Pons (tissue), 1 donor: Measurements from ENCODE around the gene HDHD3.

Experiments
- DNase-seq: peaks from one replicate; pipeline ENCODE4 v3.0.0-alpha.2; 2016; ENCODE audit warnings: low spot score

HDHD3 gene

DNA sequence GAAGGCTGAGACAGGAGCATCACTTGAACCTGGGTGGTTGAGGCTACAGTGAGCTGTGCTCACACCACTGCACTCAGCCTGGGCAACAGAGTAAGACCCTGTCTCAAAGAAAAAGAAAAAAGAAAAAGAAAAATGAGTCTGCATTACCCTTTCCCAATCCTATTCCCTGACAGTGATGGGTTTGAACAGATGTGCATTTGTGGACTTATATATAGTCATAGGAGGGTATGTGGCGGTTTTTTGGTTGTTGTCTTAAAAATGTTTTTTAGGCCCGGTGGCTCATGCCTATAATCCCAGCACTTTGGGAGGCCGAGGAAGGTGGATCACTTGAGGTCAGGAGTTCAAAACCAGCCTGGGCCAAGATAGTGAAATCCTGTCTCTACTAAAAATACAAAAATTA, 13.4 kb downstream of the HDHD3 start:
- no peak for DNase-seq

GRCh38 chr9:113361304-113362018, 15.3 kb downstream of the HDHD3 start:
- DNase-seq: no peak

DNA sequence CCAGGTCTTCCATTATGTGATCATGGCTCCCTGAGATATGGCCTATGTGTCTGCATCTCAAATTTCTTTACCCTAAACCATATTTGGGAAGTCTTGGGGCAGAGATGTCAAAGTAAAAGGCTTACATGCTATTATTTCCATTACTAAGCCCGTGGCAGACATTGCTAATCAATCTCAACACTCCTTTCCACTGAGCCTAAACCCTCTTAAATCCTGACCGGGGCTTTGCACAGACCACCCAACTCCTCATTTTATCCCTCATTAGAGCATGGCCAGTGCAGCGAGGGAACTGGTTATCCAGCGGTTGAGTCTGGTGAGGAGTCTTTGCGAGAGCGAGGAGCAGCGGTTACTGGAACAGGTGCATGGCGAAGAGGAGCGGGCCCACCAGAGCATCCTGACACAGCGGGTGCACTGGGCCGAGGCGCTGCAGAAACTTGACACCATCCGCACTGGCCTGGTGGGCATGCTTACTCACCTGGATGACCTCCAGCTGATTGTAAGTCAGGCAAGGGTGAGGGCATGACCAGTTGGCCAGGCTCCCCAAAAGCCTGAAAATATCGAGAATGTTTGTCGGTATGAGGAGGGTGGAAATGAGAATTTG, 16.4 kb downstream of the HDHD3 start:
- no peak for DNase-seq

DNA sequence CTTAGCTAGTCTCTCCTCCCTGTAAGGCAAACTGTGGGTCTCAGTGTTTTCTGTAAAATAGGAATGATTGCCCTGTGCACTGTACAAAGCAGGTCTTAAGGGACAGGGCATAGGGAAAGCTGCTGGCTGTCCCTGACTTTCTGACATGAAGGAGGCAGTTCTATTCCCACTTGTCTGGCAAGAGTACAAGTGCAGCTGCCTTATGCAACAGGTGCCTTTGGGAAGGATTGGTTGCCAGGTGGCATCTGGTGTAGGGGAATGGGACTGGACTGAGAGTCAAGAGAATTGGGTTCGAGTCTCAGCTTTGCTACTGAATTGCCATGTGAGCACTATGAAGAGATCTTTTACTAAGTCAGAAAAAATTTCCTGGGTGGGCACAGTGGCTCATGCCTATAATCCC, 17.4 kb downstream of the HDHD3 start:
- DNase-seq: no peak

DNA sequence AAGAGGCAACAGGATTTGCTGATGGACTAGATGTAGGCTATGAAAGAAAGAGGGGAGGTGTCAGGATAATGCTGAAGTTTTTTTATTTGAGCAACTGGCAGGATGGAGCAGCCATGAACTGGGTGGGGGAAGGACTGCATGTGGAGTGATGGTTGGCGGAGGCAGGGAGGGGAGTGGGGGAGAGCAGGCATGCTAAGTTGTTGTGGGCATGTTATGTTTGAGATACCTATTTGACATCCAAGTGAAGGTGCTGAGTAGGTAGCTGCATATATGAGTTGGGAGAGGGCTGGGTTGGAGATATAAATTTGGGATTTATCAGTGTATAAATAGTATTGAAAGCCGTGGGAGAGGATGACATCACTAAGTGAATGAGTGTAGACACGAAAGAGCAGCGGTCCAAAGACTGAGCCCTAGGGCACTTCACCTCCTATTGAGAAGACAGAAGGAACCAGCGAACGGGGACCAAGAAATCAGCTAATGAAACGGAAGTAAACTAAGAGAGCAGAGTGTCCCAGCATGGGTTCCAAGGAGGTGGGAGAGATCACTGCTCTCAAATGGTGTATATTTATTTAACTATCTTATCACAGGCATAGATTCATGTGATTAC, 20.0 kb downstream of the HDHD3 start:
- no peak for DNase-seq

- DNase-seq: no peak
Measured at GRCh38 chr9:113355040-113355596, 21.7 kb downstream of the HDHD3 start.

DNA sequence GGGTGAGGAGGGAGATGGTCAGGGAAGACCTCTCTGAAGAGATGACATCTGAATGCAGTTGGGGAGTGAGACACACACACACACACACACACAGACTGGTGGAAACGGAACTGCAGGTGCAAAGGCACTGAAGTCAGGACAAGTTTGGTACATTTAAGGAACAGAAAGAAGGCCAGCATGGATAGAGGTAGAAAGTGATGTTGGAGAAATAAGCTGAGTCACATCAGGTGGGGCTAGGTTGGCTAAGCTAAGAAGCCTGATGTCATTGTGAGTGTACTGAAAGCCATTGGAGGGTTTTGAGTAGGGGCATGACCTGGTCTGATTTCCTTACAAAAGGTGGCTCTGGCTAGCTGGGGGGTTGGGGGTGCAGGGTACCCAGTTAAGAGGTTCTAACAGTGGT, 24.4 kb downstream of the HDHD3 start:
- no peak for DNase-seq

- no peak for DNase-seq
Measured at GRCh38 chr9:113352006-113352405, 24.8 kb downstream of the HDHD3 start.

DNA sequence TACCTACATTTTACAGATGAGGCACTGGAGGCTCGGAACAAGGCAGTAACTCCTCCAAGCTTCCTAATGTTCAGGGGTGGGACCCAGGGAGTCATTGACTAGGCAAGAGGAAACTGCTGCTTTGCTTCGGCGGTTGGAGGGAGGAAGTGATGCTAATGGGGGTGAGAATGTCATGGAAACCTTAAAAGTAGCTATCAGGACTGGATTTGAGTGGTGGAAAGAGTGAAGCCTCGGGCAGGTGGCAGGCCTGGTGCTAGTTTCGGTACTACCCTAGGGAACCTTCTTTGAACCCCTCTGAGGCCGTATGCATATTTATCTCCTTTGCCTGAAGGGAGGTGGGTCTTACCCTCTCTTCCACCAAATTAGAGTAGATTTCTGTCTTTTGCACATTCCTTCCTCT, 25.8 kb downstream of the HDHD3 start:
- DNase-seq: no peak

DNA sequence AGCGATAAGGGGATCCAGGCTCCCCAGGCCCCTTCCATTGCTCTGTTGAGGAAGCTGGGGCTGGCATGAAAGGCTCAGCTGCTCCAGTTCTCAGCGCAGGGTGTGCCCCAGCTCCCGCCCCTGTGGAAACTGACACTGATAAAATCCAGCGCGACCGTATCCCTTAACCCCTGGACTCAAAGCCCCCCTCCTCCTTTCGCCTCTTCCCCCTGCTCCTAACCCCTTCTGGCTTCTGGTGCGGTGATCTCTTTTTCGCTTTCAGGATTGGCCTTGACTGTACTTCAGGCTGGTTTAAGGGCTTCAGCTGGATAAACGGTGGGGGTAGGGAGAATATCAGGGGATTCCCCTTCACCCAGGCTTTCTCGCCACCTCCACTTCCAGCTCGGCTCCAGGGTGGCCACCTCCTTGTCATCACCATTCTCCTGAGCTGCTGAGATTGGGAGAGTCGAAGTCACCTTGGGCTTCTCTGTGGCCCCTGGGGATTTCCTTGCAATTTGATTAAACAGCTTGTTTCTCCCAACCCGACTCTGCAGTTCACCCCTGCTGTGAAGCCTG, 26.6 kb downstream of the HDHD3 start:
- DNase-seq: no peak

DNA sequence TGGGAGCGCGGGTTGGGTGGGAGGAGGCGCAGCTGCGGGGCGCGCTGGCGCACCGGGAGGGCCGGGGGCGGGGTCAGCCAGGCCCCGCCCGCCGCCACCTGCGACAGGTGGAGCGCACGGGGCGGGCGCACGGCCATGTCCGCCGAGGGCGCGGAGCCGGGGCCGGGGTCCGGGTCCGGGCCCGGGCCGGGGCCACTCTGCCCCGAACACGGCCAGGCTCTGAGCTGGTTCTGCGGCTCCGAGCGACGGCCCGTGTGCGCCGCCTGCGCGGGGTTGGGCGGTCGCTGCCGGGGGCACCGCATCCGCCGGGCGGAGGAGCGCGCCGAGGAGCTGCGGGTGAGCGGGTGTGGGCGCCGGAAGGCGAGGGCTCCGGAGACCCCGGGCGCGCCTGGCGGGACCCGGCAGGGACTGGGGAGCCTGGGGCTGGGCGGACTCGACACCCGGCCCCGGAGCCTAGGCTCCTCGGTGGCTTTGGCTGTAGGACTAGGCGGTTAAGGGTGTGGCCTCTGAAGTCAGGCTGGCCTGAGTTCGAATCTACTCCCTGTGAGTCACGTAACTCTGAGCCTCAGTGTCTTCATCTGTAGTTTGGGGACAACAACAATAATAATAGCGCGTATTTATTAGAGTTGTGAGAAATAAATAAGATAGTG, 27.2 kb downstream of the HDHD3 start, which contains the start of gene BSPRY:
Gene BSPRY, plus strand, starts transcription at position 97 of the 650 bp plus-strand sequence. Its CDS starts 39 bp downstream, at position 136.
- DNase-seq: no peak

DNA sequence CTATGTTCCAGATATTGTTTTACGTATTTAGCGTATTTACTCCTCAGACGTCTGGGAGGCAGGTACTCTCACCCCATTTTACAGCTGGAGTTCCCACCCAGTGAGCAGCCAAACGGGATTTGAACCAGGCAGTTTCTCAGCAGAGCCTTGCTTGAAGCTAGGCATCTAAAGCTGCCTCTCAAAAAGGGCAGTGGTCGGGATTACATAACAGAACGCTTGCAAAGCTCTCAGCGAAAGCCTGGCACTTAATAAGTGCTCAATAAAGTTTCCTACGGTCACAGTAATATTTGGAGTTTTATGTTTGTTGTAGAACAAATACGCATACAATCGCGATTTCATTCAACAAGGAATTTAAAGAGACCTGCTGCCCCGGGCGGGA, 27.7 kb downstream of the HDHD3 start:
- no peak for DNase-seq

DNA sequence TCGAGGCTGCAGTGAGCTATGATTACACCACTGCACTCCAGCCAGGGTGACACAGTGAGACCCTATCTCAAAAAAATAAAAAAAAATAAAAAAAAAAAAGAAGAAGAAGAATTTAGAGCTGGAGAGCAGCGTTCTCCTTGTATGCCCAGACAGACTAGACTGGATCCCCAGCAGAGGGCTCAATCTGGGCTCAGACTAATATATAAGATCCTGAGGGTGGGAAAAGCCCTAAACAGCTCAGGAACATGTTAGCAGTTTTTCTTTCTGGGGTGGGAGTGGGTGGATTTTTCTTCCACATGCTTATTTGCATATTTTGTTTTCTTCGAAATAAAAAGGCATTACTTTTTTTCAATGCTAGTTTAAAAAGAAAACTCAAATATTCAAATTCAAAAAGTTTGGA, 28.3 kb downstream of the HDHD3 start:
- DNase-seq: no peak

- no peak for DNase-seq
Measured at GRCh38 chr9:113345671-113346070, 31.1 kb downstream of the HDHD3 start.

- DNase-seq: peak; percentile 84
Measured at GRCh38 chr9:113345190-113345589, 31.6 kb downstream of the HDHD3 start.

DNA sequence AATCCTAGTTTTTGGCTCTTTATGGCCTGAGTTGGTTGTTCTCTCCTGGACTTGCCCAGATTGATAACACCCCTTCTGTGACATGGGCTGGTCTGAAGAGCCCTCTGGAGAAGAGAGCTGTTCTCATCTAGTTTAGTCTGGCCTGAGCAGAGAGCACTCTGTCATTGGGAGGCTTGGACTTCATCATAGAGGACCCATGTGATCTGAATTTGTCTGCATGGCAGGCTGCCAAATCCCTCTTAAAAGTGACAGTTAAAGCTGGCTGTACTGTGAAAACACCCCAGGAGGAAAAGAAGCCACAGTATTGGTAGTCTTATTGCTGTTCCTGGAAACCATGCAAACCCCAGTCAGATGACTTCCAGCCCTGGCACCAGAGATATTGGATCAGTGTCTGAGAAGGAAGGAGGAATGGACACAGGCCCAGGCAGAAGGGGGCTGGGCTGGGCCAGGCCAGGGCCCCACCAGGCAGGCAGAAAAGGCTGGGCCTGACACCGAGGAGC, 33.0 kb downstream of the HDHD3 start:
- DNase-seq: peak; percentile 97

DNA sequence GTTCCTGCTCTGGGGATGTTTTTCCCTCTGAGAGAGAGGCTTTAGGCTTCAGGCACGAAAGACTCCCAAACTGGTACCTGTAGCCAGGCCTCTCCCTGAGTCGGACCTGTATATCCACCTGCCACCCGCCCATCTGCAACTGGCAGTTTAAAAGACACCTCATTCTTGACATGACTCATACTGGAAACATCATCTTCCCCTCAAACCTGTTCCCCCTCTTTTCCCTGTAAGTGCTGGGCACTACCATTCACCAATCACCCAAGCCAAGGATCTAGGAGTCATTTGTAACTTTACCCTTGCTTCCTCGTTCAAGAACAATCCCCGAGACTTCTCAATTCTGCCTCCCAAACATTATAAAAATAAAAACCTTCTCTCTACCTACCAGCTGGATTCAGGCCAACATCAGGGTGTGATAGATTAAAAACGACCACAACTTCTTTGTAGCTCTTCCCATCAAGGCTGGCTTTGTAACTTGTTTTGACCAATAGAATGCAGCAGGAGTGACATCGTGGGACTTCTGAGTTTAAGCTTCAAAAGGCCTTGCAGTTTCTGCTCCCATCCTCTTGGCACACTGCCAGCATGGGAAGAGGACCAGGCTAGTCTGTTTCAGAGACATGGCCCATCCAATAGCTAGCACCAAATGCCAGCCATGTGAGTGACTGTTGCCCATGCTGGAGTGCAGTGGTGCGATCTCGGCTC, 34.9 kb downstream of the HDHD3 start:
- DNase-seq: no peak

DNA sequence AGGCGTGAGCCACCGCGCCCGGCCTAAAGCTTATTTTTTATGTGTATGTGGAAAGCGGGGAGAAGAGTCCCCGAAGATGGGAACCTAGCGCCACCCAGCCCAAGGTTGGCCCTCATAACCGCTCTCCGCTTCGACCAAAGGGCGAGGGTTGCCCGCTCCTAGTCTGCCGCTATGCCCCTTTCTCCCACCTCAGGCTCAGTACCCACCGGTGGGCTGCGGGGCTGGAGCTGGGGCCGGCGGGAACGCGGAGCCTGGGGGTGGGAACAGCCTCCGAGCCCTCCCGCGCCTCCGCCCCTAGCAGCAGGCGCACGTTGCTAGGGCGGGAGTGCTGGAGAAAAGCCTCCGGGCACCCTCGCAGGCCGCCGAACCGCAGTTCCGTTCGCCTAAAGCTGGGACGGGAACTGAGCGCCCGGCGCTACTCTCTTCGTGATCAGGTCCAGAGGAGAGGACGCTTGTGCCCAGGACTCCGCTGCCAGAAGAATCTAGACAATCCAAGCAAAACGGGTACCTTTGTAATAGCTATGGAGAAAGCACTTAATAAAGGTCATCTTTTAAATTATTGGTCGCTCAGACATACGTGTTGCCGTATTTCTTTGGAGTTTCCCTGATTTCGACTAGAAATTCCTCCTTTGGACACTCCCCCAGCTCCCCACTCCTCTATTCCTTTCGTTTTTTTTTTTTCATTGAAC, 36.6 kb downstream of the HDHD3 start, which contains the start of gene WDR31:
Gene WDR31, minus strand, starts transcription at position 265 of the 689 bp plus-strand sequence. CDS start 8,253 bp downstream, outside the sequence.
- DNase-seq: peak; percentile 78

- no peak for DNase-seq
Measured at GRCh38 chr9:113337714-113338113, 39.1 kb downstream of the HDHD3 start.

DNA sequence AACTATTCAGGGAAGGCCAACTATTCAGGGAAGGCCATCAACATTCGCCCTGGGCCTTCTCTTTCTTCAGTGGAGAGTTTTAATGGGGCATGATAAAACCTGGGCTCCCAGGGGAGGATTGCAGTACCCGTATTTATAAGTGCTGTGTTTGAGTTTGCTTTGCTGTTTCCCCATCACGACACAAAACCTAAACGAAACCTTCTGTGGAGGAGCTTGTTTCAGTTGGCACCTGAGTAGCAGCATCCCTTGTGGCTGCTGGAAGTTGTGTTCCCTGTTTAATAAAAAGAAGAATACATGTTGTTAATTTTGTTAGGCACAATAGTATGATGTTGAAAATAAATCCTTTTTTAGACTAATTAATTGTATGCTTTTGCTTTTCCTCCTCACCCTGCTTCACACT, 45.0 kb downstream of the HDHD3 start:
- DNase-seq: no peak
